ENCODE results near the gene CYP2C19. TPM values are rescaled to one million over a fixed set of nuclear protein-coding genes. Genes with fewer than 3 reads are reported as not detected.

Gene CYP2C19
- under 1 TPM in 1 of 4 donors, not detected in 3; 0.17 TPM for total RNA-seq

DNA sequence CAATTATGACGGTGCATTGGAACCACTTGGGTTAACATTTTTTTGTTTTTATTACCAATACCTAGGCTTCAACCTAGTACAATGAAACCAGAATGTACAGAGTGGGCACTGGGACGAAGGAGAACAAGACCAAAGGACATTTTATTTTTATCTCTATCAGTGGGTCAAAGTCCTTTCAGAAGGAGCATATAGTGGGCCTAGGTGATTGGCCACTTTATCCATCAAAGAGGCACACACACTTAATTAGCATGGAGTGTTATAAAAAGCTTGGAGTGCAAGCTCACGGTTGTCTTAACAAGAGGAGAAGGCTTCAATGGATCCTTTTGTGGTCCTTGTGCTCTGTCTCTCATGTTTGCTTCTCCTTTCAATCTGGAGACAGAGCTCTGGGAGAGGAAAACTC is at the start of gene CYP2C19:
Gene CYP2C19 (plus strand): TSS at position 289 of the 400 bp plus-strand sequence. CDS start 25 bp downstream, at position 314.
- 72% methylated on average over 3 of the region's 3 CpGs for WGBS
- Histone ChIP-seq H3K27me3 (no peaks in the 10 kb centered on the region), H3K9me3 (no peaks in the 10 kb centered on the region), H3K36me3 (no peaks in the 10 kb centered on the region), H3K27ac (replicated peaks in 1 of 4) (no peak within 1 kb of the TSS), H3K4me1 (no peaks in the 10 kb centered on the region), H3K4me3 (no peak within 1 kb of the TSS)
- TF ChIP-seq, protein P1, sequence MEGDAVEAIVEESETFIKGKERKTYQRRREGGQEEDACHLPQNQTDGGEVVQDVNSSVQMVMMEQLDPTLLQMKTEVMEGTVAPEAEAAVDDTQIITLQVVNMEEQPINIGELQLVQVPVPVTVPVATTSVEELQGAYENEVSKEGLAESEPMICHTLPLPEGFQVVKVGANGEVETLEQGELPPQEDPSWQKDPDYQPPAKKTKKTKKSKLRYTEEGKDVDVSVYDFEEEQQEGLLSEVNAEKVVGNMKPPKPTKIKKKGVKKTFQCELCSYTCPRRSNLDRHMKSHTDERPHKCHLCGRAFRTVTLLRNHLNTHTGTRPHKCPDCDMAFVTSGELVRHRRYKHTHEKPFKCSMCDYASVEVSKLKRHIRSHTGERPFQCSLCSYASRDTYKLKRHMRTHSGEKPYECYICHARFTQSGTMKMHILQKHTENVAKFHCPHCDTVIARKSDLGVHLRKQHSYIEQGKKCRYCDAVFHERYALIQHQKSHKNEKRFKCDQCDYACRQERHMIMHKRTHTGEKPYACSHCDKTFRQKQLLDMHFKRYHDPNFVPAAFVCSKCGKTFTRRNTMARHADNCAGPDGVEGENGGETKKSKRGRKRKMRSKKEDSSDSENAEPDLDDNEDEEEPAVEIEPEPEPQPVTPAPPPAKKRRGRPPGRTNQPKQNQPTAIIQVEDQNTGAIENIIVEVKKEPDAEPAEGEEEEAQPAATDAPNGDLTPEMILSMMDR (IDR thresholded peaks at IDR 0.05): no peak
- no peak for TF ChIP-seq EP300 (IDR thresholded peaks at IDR 0.05)
- TF ChIP-seq POLR2AphosphoS5 (IDR thresholded peaks at IDR 0.05): no peak
- TF ChIP-seq POLR2A (IDR thresholded peaks at IDR 0.05; ENCODE audit: low read depth): no peak
- no peak for DNase-seq (ENCODE audit: extremely low spot score)
- intact Hi-C loops (cut with DNase I): no loop called here

DNA sequence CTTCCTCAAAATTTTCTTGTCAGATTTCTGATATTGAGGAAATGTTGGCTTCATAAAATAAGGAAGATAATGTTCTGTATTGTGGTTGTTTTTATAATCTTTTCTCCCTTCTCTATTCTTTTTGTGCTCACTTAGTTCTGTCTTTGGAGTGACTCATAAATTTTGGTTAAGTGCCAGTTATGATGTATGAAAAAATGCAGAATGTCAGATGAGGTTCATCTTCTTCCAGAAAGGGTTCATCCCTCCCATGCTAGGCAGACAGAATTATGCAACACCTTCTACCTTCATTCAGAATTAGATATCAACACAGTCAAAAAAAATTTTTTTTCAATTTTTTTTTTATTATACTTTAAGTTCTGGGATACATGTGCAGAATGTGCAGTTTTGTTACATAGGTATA is 36.6 kb upstream of the CYP2C19 start:
- no peak for TF ChIP-seq EP300 (IDR thresholded peaks at IDR 0.05)
- Histone ChIP-seq H3K4me1 (no peaks in the 10 kb centered on the region), H3K4me3 (no peak overlapping the region), H3K27me3 (no peaks in the 10 kb centered on the region), H3K36me3 (no peaks in the 10 kb centered on the region), H3K27ac (replicated peaks in 1 of 4) (no peak overlapping the region), H3K9me3 (no peaks in the 10 kb centered on the region)
- no peak for DNase-seq (ENCODE audit: extremely low spot score)
- intact Hi-C loops (cut with DNase I): no loop called here

DNA sequence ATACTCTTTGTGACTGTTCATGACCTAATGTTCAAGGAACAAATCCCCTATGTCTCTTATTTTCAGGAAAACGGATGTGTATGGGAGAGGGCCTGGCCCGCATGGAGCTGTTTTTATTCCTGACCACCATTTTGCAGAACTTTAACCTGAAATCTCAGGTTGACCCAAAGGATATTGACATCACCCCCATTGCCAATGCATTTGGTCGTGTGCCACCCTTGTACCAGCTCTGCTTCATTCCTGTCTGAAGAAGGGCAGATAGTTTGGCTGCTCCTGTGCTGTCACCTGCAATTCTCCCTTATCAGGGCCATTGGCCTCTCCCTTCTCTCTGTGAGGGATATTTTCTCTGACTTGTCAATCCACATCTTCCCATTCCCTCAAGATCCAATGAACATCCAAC is 27.3 kb upstream of the CYP2C19 start:
- H3K27ac ChIP-seq (replicated peaks in 1 of 4): no peak overlapping the region
- no peaks in the 10 kb centered on the region for H3K36me3 ChIP-seq
- TF ChIP-seq, protein P1 (IDR thresholded peaks at IDR 0.05): no peak
- TF ChIP-seq EP300 (IDR thresholded peaks at IDR 0.05) (no peak), POLR2AphosphoS5 (IDR thresholded peaks at IDR 0.05) (no peak), POLR2A (IDR thresholded peaks at IDR 0.05; ENCODE audit: low read depth) (no peak)
- intact Hi-C loops (cut with DNase I): no loop called here
- peaks cover 0 to 10% (median 2%) of the 10 kb centered on the region in 4 donors for H3K9me3 ChIP-seq
- H3K4me1 ChIP-seq: no peaks in the 10 kb centered on the region
- 73% methylated on average over 3 of the region's 3 CpGs for WGBS
- H3K27me3 ChIP-seq: no peaks in the 10 kb centered on the region
- no peak for DNase-seq (ENCODE audit: extremely low spot score)
- no peak overlapping the region for H3K4me3 ChIP-seq

DNA sequence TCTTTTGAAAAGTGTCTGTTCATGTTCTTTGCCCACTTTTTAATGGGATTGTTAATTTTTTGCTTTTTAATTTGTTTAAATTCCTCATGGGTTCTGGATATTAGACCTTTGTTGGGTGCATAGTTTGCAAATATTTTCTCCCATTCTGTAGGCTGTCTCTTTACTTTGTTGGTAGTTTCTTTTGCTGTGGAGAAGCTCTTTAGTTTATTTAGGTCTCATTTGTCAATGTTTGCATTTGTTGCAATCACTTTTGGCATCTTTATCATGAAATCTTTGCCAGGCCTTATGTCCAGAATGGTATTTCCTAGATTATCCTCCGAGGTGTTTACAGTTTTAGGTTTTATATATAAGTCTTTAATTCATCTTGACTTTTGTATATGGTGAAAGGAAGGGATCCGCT is 23.9 kb upstream of the CYP2C19 start:
- intact Hi-C loops (cut with DNase I): no loop called here
- DNase-seq (ENCODE audit: extremely low spot score): no peak
- 61% methylated on average over 2 of the region's 2 CpGs for WGBS
- Histone ChIP-seq H3K9me3 (peaks cover 0 to 18% (median 11%) of the 10 kb centered on the region in 4 donors), H3K27ac (replicated peaks in 1 of 4) (no peak overlapping the region), H3K4me1 (no peaks in the 10 kb centered on the region), H3K4me3 (no peak overlapping the region), H3K36me3 (no peaks in the 10 kb centered on the region), H3K27me3 (no peaks in the 10 kb centered on the region)
- TF ChIP-seq POLR2A (IDR thresholded peaks at IDR 0.05; ENCODE audit: low read depth) (no peak), EP300 (IDR thresholded peaks at IDR 0.05) (no peak), POLR2AphosphoS5 (IDR thresholded peaks at IDR 0.05) (no peak)
- TF ChIP-seq, protein P1 (IDR thresholded peaks at IDR 0.05): no peak

DNA sequence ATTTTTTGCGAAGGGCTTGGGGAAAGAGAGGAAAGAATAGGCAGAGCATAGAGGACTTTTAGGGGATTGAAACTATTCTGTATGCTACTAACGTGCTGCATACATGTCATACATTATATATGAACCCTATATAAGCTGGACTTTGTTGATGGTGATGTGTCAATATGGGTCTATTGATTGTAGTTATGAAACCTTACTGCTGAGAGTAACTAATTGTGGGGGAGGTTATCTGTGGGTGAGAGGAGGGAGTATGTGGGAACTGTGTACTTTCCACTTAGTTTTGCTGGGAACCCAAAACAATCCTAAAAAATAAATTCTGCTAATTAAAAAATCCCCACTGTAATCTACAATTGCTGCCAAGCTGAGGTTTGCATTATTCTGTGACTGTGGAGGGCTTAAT is 15.3 kb upstream of the CYP2C19 start:
- H3K4me1 ChIP-seq: no peaks in the 10 kb centered on the region
- TF ChIP-seq, protein P1 (IDR thresholded peaks at IDR 0.05): no peak
- TF ChIP-seq EP300 (IDR thresholded peaks at IDR 0.05) (no peak), POLR2A (IDR thresholded peaks at IDR 0.05; ENCODE audit: low read depth) (no peak), POLR2AphosphoS5 (IDR thresholded peaks at IDR 0.05) (no peak)
- WGBS: 77% methylated on average over 2 of the region's 2 CpGs
- H3K36me3 ChIP-seq: no peaks in the 10 kb centered on the region
- peaks cover 0 to 16% (median 4%) of the 10 kb centered on the region in 4 donors for H3K9me3 ChIP-seq
- intact Hi-C loops (cut with DNase I): no loop called here
- H3K27me3 ChIP-seq: no peaks in the 10 kb centered on the region
- no peak for DNase-seq (ENCODE audit: extremely low spot score)
- H3K27ac ChIP-seq (replicated peaks in 1 of 4): no peak overlapping the region
- no peak overlapping the region for H3K4me3 ChIP-seq

Data from esophagus muscularis mucosa (tissue), 4 donors.